Activated CD4-positive, alpha-beta T cell treated with anti-CD3 and anti-CD28 coated beads for 24 hours (primary cell): ENCODE data around the gene SH3RF1.
"Not testable (repeated sequence)": the region's sequence is repeated elsewhere in the genome, so short reads cannot be mapped to it uniquely, and the experiment has no call there.

Experiments used
- DNase-seq, 2 donors: peaks; one replicate each; pipeline ENCODE4 v3.0.0-alpha.2; 2020; ENCODE audit warnings: low read depth in 2 of 2

The SH3RF1 gene

GRCh38 chr4:169200361-169201030, 70.3 kb downstream of the SH3RF1 start:
- DNase-seq, result no peak

GRCh38 chr4:169199184-169199583, 71.6 kb downstream of the SH3RF1 start:
- DNase-seq, result no peak

GRCh38 chr4:169198167-169198566, 72.6 kb downstream of the SH3RF1 start:
- no peak for DNase-seq

GRCh38 chr4:169197206-169197605, 73.5 kb downstream of the SH3RF1 start:
- not testable (repeated sequence) for DNase-seq

GRCh38 chr4:169195032-169195431, 75.7 kb downstream of the SH3RF1 start:
- no peak for DNase-seq

GRCh38 chr4:169189968-169190367, 80.8 kb downstream of the SH3RF1 start:
- not testable (repeated sequence) for DNase-seq

- DNase-seq, result no peak
Measured at GRCh38 chr4:169189372-169189771, 81.4 kb downstream of the SH3RF1 start.

- no peak for DNase-seq
Measured at GRCh38 chr4:169188204-169188603, 82.6 kb downstream of the SH3RF1 start.

- DNase-seq, result no peak
Measured at GRCh38 chr4:169185133-169185956, 85.4 kb downstream of the SH3RF1 start.

- DNase-seq, result no peak
Measured at GRCh38 chr4:169184686-169185085, 86.1 kb downstream of the SH3RF1 start.

GRCh38 chr4:169184236-169184635, 86.5 kb downstream of the SH3RF1 start:
- DNase-seq, result no peak

- no peak for DNase-seq
Measured at GRCh38 chr4:169183581-169183980, 87.2 kb downstream of the SH3RF1 start.

- DNase-seq, result no peak
Measured at GRCh38 chr4:169179609-169180521, 90.9 kb downstream of the SH3RF1 start.

GRCh38 chr4:169178092-169178491, 92.7 kb downstream of the SH3RF1 start:
- not testable (repeated sequence) for DNase-seq

- DNase-seq, result no peak
Measured at GRCh38 chr4:169175476-169175875, 95.3 kb downstream of the SH3RF1 start.

GRCh38 chr4:169175035-169175434, 95.7 kb downstream of the SH3RF1 start:
- DNase-seq, result no peak

GRCh38 chr4:169174247-169174646, 96.5 kb downstream of the SH3RF1 start:
- DNase-seq, result no peak

GRCh38 chr4:169167957-169168858, 102.5 kb downstream of the SH3RF1 start:
- DNase-seq, result no peak

GRCh38 chr4:169164669-169165415, 105.9 kb downstream of the SH3RF1 start:
- no peak for DNase-seq

GRCh38 chr4:169163947-169164668, 106.6 kb downstream of the SH3RF1 start:
- DNase-seq, result no peak
